GM18505 (cell line): ENCODE data around the gene CCNQ.

Experiments used
- ATAC-seq: cut with Tn5 transposase; IDR thresholded peaks from one replicate; pipeline ENCODE4 v1.9.1; 2021; ENCODE audit not compliant: unreplicated experiment
- POLR2A ChIP-seq: IDR thresholded peaks from 4 replicates; pipeline ENCODE4 v1.6.1; 2011; ENCODE audit warnings: borderline replicate concordance; ENCODE audit not compliant: insufficient read depth, insufficient read length; ENCODE audit errors: extremely low read depth

Gene CCNQ

DNA sequence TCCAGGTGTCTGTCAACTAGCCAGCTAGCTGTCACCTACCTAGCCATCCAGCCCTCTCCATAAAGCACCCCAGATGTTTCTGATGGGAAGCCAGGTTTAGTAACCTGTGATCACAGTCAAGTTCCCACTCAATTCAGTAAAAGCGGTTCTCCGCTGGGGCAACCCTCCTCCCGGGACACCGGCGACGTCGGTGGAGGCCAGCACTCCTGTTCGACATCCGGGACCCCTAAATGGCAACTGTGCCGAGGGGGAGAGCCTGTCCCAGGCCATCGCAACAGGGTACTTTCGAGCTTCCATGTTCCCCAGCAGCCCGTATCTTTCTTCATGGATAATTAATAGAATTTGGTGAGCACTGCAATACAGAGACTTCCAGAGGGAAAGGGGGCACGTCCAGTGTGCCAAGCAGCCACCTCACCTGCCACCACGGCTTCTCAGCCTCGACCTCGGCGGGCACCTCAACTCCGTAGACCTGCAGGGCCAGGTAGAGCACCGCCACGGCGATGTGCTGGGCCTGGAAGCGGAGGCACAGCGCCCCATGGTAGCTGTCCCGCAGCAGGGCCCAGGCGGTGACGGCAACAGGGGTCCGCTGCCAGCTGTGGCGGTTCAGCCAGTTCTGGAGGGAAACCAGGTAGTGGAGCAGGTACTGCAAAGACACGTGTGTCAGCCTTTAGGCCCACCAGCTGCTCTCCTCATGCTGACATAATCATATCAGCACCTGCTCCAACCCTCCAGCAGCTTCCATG is 6.7 kb downstream of the CCNQ start:
- no peak for ATAC-seq
- TF ChIP-seq POLR2A = no peak

DNA sequence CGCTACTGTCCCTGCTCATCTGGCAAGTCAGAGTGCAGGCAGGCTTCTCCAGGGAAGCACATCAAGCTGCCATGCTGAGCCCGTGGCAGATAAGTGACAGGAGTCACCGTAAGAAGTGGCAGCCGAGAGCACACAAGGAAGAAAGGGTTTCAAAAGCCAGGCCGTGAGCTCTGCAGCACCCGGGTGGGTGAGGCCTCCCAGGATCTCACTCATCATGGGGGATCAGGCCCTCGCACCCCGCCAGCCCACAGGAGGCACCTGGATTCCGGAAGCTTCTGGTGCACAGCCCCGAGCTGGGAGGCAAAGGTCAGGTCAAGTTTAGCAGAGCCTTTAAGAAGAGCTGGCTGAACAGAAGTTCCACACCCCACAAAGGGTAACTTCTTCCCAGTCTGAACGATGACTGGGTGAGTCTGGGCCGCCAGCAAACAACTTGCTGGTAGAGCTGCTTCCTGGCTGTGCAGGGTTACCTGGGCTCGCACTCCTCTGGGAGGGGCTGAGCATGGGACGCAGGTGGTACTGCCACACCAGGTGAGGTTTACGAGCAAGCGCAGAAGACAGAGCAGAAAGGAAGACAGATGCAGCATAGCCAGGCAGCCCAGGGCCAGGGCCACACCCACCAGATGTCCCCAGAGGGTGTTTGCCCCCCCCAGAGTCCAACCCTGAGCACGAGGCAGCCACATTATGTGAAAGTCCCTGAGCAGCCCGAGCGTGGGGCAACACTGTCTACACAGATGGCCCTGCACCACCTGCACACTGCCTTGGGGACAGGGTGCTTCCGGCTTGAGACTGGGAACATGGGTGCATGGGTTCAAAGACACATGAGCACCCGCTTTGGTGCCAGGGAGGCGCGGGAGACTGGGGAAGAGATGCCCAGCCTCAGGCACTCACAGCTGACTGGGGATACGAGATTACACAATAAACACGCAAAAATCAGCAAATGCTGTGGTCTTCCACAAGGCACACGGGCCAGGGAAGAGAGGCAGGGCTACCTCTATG is 7.7 kb downstream of the CCNQ start:
- no peak for ATAC-seq

GRCh38 chrX:153588782-153589446 is 10.0 kb downstream of the CCNQ start:
- ATAC-seq = no peak
- TF ChIP-seq POLR2A = no peak

More for the DNA sequence above, 7.7 kb downstream of the CCNQ start:
- TF ChIP-seq POLR2A = no peak

DNA sequence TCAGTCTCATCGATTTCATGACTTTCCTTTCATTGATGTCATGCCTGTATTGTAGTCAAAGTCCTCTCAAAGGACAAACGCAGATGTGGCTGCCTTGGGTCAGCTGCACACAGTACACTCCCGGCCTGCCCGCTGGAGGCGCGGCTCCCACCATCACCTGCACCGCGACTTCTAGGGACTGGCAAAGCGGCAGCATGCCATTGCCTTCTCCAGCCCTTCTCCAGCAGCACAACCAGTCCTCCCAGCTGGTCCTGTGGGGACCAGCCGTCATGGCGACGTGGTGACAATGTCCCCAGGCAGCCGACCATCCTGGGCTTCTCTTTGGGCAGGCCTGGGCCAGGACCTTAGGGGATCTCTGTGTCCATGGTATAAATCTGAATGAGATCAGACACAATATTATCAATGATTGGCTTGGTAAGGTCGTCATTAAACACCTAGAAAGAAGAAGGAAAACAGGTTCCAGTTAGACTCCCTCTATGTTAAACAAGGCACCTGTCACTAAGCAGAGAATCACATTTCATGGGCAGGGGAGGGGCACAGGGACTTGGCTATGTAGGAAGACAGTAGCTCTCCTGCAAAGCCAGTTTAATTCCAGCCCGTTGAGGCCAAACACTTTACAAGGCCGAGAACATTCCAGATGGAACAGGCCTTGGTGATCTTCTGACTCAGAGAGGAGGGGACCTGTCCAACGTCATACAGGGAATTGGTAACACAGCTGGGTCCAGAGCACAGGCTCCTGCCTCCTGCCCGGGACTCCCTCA is 10.7 kb downstream of the CCNQ start:
- ATAC-seq = no peak
- no peak for TF ChIP-seq POLR2A

DNA sequence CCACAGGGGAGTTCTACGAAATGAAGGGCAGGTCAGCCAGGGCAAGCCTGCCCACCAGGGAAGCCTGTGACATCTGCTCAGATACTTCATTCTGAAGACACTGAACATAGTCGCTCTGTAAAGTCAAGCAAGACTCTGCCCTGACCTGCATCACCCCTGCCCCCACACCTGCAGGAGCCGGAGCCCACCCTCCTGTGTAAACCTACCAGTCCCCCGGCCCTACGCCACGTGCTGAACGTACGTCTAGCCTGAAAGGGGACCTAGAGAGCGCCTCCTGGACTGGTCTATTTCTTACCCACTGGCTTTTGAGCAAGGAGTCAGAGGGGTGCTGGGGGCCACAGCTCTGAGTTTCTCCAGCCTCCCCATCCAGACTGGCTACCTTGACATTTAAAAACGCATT is 11.6 kb downstream of the CCNQ start:
- no peak for ATAC-seq
- TF ChIP-seq POLR2A = no peak

- no peak for TF ChIP-seq POLR2A
- no peak for ATAC-seq
Measured at GRCh38 chrX:153585827-153586226, 13.1 kb downstream of the CCNQ start.

- ATAC-seq = no peak
- TF ChIP-seq POLR2A = no peak
Measured at GRCh38 chrX:153583433-153583832, 15.5 kb downstream of the CCNQ start.

GRCh38 chrX:153582896-153583295 is 16.0 kb downstream of the CCNQ start:
- peak; percentile 97 for ATAC-seq
- no peak for TF ChIP-seq POLR2A

- TF ChIP-seq POLR2A = no peak
- no peak for ATAC-seq
Measured at GRCh38 chrX:153580700-153581386, 18.1 kb downstream of the CCNQ start.

- no peak for TF ChIP-seq POLR2A
- no peak for ATAC-seq
Measured at GRCh38 chrX:153578889-153579288, 20.1 kb downstream of the CCNQ start.

DNA sequence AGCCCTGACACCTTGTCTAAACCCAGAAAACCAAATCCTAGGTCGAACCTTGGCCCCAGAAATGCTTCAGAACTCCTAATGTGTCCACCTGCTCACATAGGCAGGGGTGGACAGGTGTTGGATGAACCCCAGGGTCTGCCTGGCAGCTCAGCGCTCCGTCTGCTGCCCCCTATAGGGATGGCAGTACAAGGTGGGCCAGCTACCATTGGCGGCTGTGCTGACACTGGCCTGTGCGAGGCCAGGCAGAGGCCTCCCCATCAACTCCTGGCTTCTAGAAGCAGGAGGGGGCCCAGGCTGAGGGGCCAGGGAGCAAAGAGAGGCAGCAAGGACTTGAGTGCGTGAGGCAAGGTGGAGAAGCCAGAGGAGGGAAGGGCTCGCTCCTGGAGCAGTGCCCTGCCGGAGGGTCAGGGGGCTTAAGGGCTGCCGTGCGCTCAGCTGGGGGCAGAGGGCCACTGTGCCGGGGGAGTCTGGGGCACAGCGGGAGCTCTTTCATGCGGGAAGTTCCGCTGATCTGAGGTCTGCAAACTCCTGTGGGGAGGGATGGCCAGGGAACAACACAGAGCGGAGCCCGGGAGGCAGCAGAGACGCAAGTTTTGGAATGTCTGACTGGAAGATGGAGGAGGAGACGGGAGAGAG is 20.6 kb downstream of the CCNQ start:
- no peak for TF ChIP-seq POLR2A
- ATAC-seq = no peak

DNA sequence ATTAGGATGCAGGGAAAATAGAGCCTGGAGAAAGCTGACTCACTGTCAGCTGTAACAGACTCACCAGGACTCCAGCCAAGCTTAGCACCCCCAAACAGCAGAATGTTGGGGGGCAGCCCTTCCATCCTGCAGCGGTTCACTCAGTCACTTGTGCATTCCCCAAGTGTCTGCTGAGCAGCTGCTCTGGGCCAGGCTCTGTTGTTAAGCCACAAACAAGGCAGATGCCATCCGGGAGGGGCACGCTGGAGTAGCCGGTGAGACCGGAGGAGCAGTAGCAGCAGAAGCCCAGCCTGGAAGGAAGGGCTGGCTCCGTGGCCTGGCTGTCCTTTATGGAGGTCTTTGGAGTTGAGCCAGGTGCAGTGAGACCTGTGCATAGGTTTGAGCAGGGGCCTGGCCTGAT is 22.0 kb downstream of the CCNQ start:
- ATAC-seq = no peak

DNA sequence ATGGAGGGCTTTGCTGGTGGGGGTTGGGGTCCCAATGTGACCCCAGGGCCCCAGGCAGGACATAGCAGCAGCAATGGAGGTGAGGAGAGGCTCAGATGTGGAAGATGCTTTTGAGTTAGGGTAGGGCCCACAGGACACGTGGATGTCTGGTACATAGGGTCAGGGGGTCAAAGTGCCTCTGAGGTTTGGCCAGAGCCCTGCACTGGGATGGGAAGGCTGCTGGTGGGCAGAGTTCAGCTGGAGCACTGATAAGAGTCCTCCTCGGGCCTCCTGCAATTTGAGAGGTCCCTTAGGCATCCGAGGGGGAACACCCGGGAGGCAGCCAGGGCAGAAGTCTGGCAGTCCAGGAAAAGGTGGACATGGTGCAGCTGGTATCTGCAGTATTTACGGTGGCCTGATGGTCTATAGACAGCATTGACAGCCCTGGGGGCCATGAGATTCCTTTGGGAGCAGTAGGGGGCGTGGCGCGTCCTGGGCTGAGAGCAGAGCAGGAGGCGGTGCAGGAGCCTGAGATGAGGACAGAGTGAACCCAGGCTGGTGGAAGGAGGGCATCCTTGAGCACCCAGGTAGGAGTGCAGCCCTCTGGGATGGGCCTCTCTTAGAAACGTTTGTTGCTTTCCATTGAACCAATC is 22.6 kb downstream of the CCNQ start:
- ATAC-seq = no peak
- TF ChIP-seq POLR2A = no peak

More for the DNA sequence above, 22.0 kb downstream of the CCNQ start:
- no peak for TF ChIP-seq POLR2A
